ENCODE results near the gene POU4F1.

GRCh38 chr13:78608252-78608687 is 4.9 kb upstream of the POU4F1 start:
- TF ChIP-seq POLR2AphosphoS5 (IDR thresholded peaks at IDR 0.05): no peak
- no peak for TF ChIP-seq POLR2A (IDR thresholded peaks at IDR 0.05)
